GM12878 (cell line): ENCODE measurements around the gene TAF6L. TPM values are rescaled to one million over a fixed set of nuclear protein-coding genes. Genes with fewer than 3 reads are reported as not detected.
A peak's percentile ranks its signal among the peaks of the same experiment; 100 is the strongest.

Experiments used
- BHLHE40 ChIP-seq, 2 experiments: fragments of 450-650 bp in 1 of 2; IDR thresholded peaks; 2 replicates each; pipeline ENCODE4 v1.6.1; 2011 to 2017; ENCODE audit warnings: low read depth in 2 of 2, borderline replicate concordance in 1 of 2, improper control_type of control experiment in 1 of 2, low read length in 1 of 2, mild to moderate bottlenecking in 1 of 2
- CBX5 ChIP-seq: sonication (generic); IDR thresholded peaks from 2 replicates; pipeline ENCODE4 v1.6.1; 2016; ENCODE audit warnings: low read depth, moderate library complexity, mild to moderate bottlenecking, inconsistent platforms
- GATAD2B ChIP-seq: fragments of 450-650 bp; conservative IDR thresholded peaks from 2 replicates; pipeline ENCODE4 v1.6.1; 2017; ENCODE audit warnings: low read depth, mild to moderate bottlenecking, moderate library complexity
- MTA2 ChIP-seq: fragments of 450-650 bp; IDR thresholded peaks from 2 replicates; pipeline ENCODE4 v1.6.1; 2016; ENCODE audit warnings: low read depth, mild to moderate bottlenecking, moderate library complexity
- MYC ChIP-seq: IDR thresholded peaks from 2 replicates; pipeline ENCODE4 v1.6.1; 2011; ENCODE audit warnings: mild to moderate bottlenecking, low read length, moderate library complexity, inconsistent platforms; ENCODE audit not compliant: insufficient read depth, insufficient replicate concordance, insufficient read length, severe bottlenecking
- NFXL1 ChIP-seq: fragments of 450-650 bp; IDR thresholded peaks from 2 replicates; pipeline ENCODE4 v1.6.1; 2017; ENCODE audit warnings: antibody characterized with exemption, mild to moderate bottlenecking, borderline replicate concordance
- POLR2AphosphoS2 ChIP-seq: IDR thresholded peaks from 2 replicates; pipeline ENCODE4 v1.6.1; 2011; ENCODE audit warnings: low read depth, mild to moderate bottlenecking, low read length, improper control_type of control experiment, moderate library complexity
- POLR2AphosphoS5 ChIP-seq: IDR thresholded peaks from 2 replicates; pipeline ENCODE4 v1.6.1; 2011; ENCODE audit warnings: mild to moderate bottlenecking, low read length, inconsistent platforms
- PRDM15 ChIP-seq: fragments of 450-650 bp; formaldehyde crosslinking; IDR thresholded peaks from 2 replicates; pipeline ENCODE4 v1.4.0; 2020; ENCODE audit warnings: mild to moderate bottlenecking, moderate library complexity
- RAD21 ChIP-seq: IDR thresholded peaks from 2 replicates; pipeline ENCODE4 v1.6.1; 2011; ENCODE audit warnings: mild to moderate bottlenecking, low read depth, low read length, moderate library complexity; ENCODE audit not compliant: insufficient read depth
- RAD51 ChIP-seq: fragments of 450-650 bp; IDR thresholded peaks from 2 replicates; pipeline ENCODE4 v1.6.1; 2016; ENCODE audit warnings: moderate library complexity, mild to moderate bottlenecking, inconsistent platforms
- RBBP5 ChIP-seq: fragments of 200-600 bp; sonication (generic); conservative IDR thresholded peaks from 2 replicates; pipeline ENCODE4 v1.6.1; 2016
- RCOR1 ChIP-seq: conservative IDR thresholded peaks from 2 replicates; pipeline ENCODE4 v1.6.1; 2012; ENCODE audit warnings: low read depth, low read length, improper control_type of control experiment
- SMC3 ChIP-seq: IDR thresholded peaks from 2 replicates; pipeline ENCODE4 v1.6.1; 2011; ENCODE audit warnings: low read length, improper control_type of control experiment, borderline replicate concordance
- SPI1 ChIP-seq: IDR thresholded peaks from 2 replicates; pipeline ENCODE4 v1.6.1; 2011; ENCODE audit warnings: low read depth, mild to moderate bottlenecking, low read length, moderate library complexity, borderline replicate concordance; ENCODE audit not compliant: insufficient read depth
- STAT3 ChIP-seq: IDR thresholded peaks from 2 replicates; pipeline ENCODE4 v1.6.1; 2011; ENCODE audit warnings: low read depth, low read length, improper control_type of control experiment
- TBL1XR1 ChIP-seq: IDR thresholded peaks from 2 replicates; pipeline ENCODE4 v1.6.1; 2012; ENCODE audit warnings: low read depth, low read length, improper control_type of control experiment
- TCF12 ChIP-seq: IDR thresholded peaks from 2 replicates; pipeline ENCODE4 v1.6.1; 2011; ENCODE audit warnings: low read depth, mild to moderate bottlenecking, low read length
- ZNF24 ChIP-seq: fragments of 450-650 bp; IDR thresholded peaks from 2 replicates; pipeline ENCODE4 v1.6.1; 2017; ENCODE audit warnings: antibody characterized with exemption, mild to moderate bottlenecking
- polyA plus RNA-seq, 11 experiments: library from polyadenylated mRNA; depleted of rRNA in 4 of 11; unstranded in 6 of 11; stranded (reverse) in 5 of 11; fragments of >200 nt; fragmentation: Nextera tagmentation in 4 of 11; fragmentation: Illumina TruSeq in 1 of 11; extraction: Ambion mirVana in 4 of 11; extraction: Trizol in 1 of 11; gene quantifications; 1 replicate in 1 of 11; 2 replicates in 10 of 11; pipeline versions ENCODE4 v1.2.1 to v1.2.3, GENCODE V29; 2011 to 2016; ENCODE audit warnings: inconsistent platforms in 2 of 11, missing spikeins in 2 of 11, low read depth in 1 of 11
- total RNA-seq, 4 experiments: library from RNA; depleted of rRNA in 3 of 4; stranded (reverse); fragments of >200 nt in 3 of 4; fragmentation: Illumina TruSeq in 1 of 4; extraction: Trizol in 1 of 4; gene quantifications; 2 replicates each; pipeline versions ENCODE4 v1.2.1 to v1.2.3, GENCODE V29; 2013 to 2021
- TF ChIP-seq, protein P1 (sequence below): IDR thresholded peaks from 2 replicates; pipeline ENCODE4 v1.6.1; 2011; ENCODE audit warnings: borderline replicate concordance, low read depth, mild to moderate bottlenecking, moderate library complexity, low read length; ENCODE audit not compliant: insufficient read depth, poor library complexity, severe bottlenecking
- TF ChIP-seq, protein P2 (sequence below): fragments of 450-650 bp; IDR thresholded peaks from 2 replicates; pipeline ENCODE4 v1.6.1; 2017; ENCODE audit warnings: low read depth, mild to moderate bottlenecking, moderate library complexity

TAF6L gene
- total and polyA plus RNA-seq, 10 of the 15 experiments (the other 5 are each of a cell fraction or from before 2014, with no cell fraction given), result 0.15 to 35.6 (median 19.0) TPM

DNA sequence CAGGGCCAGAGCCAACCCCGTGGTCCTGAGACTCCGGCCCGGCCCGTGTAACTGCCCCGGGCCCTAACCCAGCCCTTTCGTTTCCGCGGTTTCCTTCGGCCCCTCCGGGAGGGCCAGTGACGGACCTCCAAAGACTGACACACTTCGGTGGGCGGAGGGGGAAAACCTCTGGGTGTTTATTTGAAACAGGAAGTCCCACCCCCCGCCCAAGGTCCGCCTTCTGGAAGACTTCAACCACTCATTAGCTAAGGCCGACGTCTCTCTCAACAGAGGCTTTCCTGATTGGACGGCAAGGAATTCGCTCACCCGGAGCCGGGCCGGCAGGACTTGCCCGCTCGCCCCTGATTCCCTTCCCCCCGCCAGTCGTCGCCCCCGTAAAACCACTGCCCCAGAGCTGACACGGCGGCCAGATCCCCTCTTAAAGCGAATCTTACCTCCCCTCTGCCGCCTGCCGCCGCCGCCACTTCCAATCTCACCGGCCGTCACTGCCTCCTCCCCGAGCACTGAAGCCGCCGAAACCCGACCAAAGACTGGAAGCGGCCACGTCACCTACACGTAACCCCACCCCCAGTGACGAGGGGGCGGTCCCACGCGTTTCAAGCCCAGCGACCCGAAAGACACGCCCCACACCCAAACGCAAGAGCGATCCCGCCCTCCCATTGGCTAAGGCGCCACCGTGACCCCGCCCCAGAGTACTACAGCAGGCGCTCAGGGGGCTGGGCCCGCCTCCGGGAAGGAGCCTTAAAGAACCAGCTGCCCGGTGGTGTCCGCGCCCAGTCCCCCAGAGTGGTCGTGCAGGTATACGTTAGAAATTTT lies 60.5 kb downstream of the TAF6L start, which contains the start of gene STX5 (continued):
- TF ChIP-seq RCOR1 (no peak), RAD51 (peak; percentile 59), RBBP5 (no peak), GATAD2B (peak; percentile 62; the same call in 1 of the 2 replicates), POLR2AphosphoS5 (peak; percentile 87), SMC3 (0 out of 2 replicates have a peak, but pooled peaks have one; percentile 3), POLR2AphosphoS2 (peak; percentile 92; the same call in 1 of the 2 replicates), MTA2 (no peak), STAT3 (no peak), PRDM15 (CRISPR knock-in tag) (no peak), MYC (peak; percentile 33), CBX5 (no peak), BHLHE40 (IDR thresholded peaks at IDR 0.05; ENCODE audit: borderline replicate concordance in 1 of 2, low read depth in 2 of 2, low read length in 1 of 2) (peak in 1 of 2 experiments; percentile 19; a peak in 1 of 4 replicates), SPI1 (peak; percentile 64), RAD21 (no peak), TCF12 (peak; percentile 14; the same call in 1 of the 2 replicates), NFXL1 (no peak), TBL1XR1 (no peak), ZNF24 (no peak)
- TF ChIP-seq, protein P1, sequence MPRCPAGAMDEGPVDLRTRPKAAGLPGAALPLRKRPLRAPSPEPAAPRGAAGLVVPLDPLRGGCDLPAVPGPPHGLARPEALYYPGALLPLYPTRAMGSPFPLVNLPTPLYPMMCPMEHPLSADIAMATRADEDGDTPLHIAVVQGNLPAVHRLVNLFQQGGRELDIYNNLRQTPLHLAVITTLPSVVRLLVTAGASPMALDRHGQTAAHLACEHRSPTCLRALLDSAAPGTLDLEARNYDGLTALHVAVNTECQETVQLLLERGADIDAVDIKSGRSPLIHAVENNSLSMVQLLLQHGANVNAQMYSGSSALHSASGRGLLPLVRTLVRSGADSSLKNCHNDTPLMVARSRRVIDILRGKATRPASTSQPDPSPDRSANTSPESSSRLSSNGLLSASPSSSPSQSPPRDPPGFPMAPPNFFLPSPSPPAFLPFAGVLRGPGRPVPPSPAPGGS, result peak; percentile 1
- TF ChIP-seq, protein P2, sequence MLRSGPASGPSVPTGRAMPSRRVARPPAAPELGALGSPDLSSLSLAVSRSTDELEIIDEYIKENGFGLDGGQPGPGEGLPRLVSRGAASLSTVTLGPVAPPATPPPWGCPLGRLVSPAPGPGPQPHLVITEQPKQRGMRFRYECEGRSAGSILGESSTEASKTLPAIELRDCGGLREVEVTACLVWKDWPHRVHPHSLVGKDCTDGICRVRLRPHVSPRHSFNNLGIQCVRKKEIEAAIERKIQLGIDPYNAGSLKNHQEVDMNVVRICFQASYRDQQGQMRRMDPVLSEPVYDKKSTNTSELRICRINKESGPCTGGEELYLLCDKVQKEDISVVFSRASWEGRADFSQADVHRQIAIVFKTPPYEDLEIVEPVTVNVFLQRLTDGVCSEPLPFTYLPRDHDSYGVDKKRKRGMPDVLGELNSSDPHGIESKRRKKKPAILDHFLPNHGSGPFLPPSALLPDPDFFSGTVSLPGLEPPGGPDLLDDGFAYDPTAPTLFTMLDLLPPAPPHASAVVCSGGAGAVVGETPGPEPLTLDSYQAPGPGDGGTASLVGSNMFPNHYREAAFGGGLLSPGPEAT, result peak; percentile 96
